ENCODE data around the gene CA7.

Gene CA7

GRCh38 chr16:66848172-66848571 is 4.0 kb downstream of the CA7 start:
- Histone ChIP-seq H3K4me2 (ENCODE audit: insufficient read depth, low read length) (no peak overlapping the region), H3K27me3 (ENCODE audit: insufficient read depth, low read length, poor library complexity) (no peaks in the 10 kb centered on the region), H3K9ac (ENCODE audit: low read depth, low read length) (no peak overlapping the region), H3K79me2 (ENCODE audit: insufficient read depth, low read length) (no peaks in the 10 kb centered on the region), H3K36me3 (ENCODE audit: insufficient read depth, low read length) (no peaks in the 10 kb centered on the region), H3K27ac (ENCODE audit: low read length) (no peak overlapping the region), H4K20me1 (ENCODE audit: insufficient read depth, low read length) (no peaks in the 10 kb centered on the region; the same call in 1 of the 2 replicates), H3K4me1 (ENCODE audit: insufficient read depth, low read length) (no peaks in the 10 kb centered on the region), H2AFZ (ENCODE audit: low read depth, low read length) (no peak overlapping the region), H3K4me3 (ENCODE audit: low read depth in 1 of 2, low read length in 2 of 2) (no peak overlapping the region), H3K9me3 (ENCODE audit: insufficient read depth, low read length, severe bottlenecking) (no peaks in the 10 kb centered on the region)
- TF ChIP-seq, protein P1, sequence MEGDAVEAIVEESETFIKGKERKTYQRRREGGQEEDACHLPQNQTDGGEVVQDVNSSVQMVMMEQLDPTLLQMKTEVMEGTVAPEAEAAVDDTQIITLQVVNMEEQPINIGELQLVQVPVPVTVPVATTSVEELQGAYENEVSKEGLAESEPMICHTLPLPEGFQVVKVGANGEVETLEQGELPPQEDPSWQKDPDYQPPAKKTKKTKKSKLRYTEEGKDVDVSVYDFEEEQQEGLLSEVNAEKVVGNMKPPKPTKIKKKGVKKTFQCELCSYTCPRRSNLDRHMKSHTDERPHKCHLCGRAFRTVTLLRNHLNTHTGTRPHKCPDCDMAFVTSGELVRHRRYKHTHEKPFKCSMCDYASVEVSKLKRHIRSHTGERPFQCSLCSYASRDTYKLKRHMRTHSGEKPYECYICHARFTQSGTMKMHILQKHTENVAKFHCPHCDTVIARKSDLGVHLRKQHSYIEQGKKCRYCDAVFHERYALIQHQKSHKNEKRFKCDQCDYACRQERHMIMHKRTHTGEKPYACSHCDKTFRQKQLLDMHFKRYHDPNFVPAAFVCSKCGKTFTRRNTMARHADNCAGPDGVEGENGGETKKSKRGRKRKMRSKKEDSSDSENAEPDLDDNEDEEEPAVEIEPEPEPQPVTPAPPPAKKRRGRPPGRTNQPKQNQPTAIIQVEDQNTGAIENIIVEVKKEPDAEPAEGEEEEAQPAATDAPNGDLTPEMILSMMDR (IDR thresholded peaks at IDR 0.05; ENCODE audit: borderline replicate concordance, extremely low read depth, low read length, poor library complexity, severe bottlenecking), result no peak
- TF ChIP-seq EZH2 (IDR thresholded peaks at IDR 0.05; ENCODE audit: borderline replicate concordance, low read depth, low read length, severe bottlenecking), result no peak
- ATAC-seq (ENCODE audit: insufficient read depth, low read depth) (no peak), DNase-seq (no peak)

GRCh38 chr16:66849021-66849420 is 4.8 kb downstream of the CA7 start:
- H3K4me1 ChIP-seq (ENCODE audit: insufficient read depth, low read length), result no peaks in the 10 kb centered on the region
- no peaks in the 10 kb centered on the region for H3K9me3 ChIP-seq (ENCODE audit: insufficient read depth, low read length, severe bottlenecking)
- H3K36me3 ChIP-seq (ENCODE audit: insufficient read depth, low read length), result no peaks in the 10 kb centered on the region
- no peaks in the 10 kb centered on the region for H3K27me3 ChIP-seq (ENCODE audit: insufficient read depth, low read length, poor library complexity)
- TF ChIP-seq, protein P1 (IDR thresholded peaks at IDR 0.05; ENCODE audit: borderline replicate concordance, extremely low read depth, low read length, poor library complexity, severe bottlenecking), result no peak
- TF ChIP-seq EZH2 (IDR thresholded peaks at IDR 0.05; ENCODE audit: borderline replicate concordance, low read depth, low read length, severe bottlenecking), result no peak
- no peak overlapping the region for H3K9ac ChIP-seq (ENCODE audit: low read depth, low read length)
- ATAC-seq (ENCODE audit: insufficient read depth, low read depth) (no peak), DNase-seq (no peak)
- H3K79me2 ChIP-seq (ENCODE audit: insufficient read depth, low read length), result no peaks in the 10 kb centered on the region
- no peak overlapping the region for H3K4me2 ChIP-seq (ENCODE audit: insufficient read depth, low read length)
- no peak overlapping the region for H3K27ac ChIP-seq (ENCODE audit: low read length)
- no peaks in the 10 kb centered on the region; the same call in 1 of the 2 replicates for H4K20me1 ChIP-seq (ENCODE audit: insufficient read depth, low read length)
- no peak overlapping the region for H2AFZ ChIP-seq (ENCODE audit: low read depth, low read length)
- H3K4me3 ChIP-seq (ENCODE audit: low read depth in 1 of 2, low read length in 2 of 2), result no peak overlapping the region

- DNase-seq (no peak), ATAC-seq (ENCODE audit: insufficient read depth, low read depth) (no peak)
- H3K27ac ChIP-seq (ENCODE audit: low read length), result no peak overlapping the region
- no peaks in the 10 kb centered on the region for H3K79me2 ChIP-seq (ENCODE audit: insufficient read depth, low read length)
- no peaks in the 10 kb centered on the region; the same call in 1 of the 2 replicates for H4K20me1 ChIP-seq (ENCODE audit: insufficient read depth, low read length)
- H3K4me1 ChIP-seq (ENCODE audit: insufficient read depth, low read length), result no peaks in the 10 kb centered on the region
- H3K9ac ChIP-seq (ENCODE audit: low read depth, low read length), result no peak overlapping the region
- H3K9me3 ChIP-seq (ENCODE audit: insufficient read depth, low read length, severe bottlenecking), result no peaks in the 10 kb centered on the region
- no peak overlapping the region for H2AFZ ChIP-seq (ENCODE audit: low read depth, low read length)
- TF ChIP-seq, protein P1 (IDR thresholded peaks at IDR 0.05; ENCODE audit: borderline replicate concordance, extremely low read depth, low read length, poor library complexity, severe bottlenecking), result no peak
- TF ChIP-seq EZH2 (IDR thresholded peaks at IDR 0.05; ENCODE audit: borderline replicate concordance, low read depth, low read length, severe bottlenecking), result no peak
- H3K4me3 ChIP-seq (ENCODE audit: low read depth in 1 of 2, low read length in 2 of 2), result no peak overlapping the region
- no peaks in the 10 kb centered on the region for H3K27me3 ChIP-seq (ENCODE audit: insufficient read depth, low read length, poor library complexity)
- no peak overlapping the region for H3K4me2 ChIP-seq (ENCODE audit: insufficient read depth, low read length)
- H3K36me3 ChIP-seq (ENCODE audit: insufficient read depth, low read length), result no peaks in the 10 kb centered on the region
Measured at GRCh38 chr16:66849549-66849948, 5.3 kb downstream of the CA7 start.

Measured in DND-41 (cell line).